IMR-90 (cell line): ENCODE data around the gene MUTYH. TPM values are rescaled to one million over a fixed set of nuclear protein-coding genes. Genes with fewer than 3 reads are reported as not detected.

Experiments
- ATAC-seq: fragments of 200-7000 bp; cut with Tn5 transposase; 2 replicates; pipeline ENCODE4 v1.9.1; 2020; ENCODE audit warnings: low read depth, mild to moderate bottlenecking, moderate library complexity
- BruUV-seq: library from RNA; stranded (reverse); fragments of 400-500 nt; replicated peaks from 2 replicates; lab custom pipeline; 2021; lab: Mats Ljungman, UMichigan
- CTCF ChIA-PET: fragments of 300-600 bp; formaldehyde crosslinking; extraction: SDS; loops from one replicate; lab custom pipeline; 2021; ENCODE audit warnings: antibody characterized with exemption; lab: Yijun Ruan, JAX
- POLR2A ChIA-PET: fragments of 300-600 bp; sonication (Branson Sonifier 250); formaldehyde crosslinking; loops from one replicate; lab custom pipeline; 2022; ENCODE audit warnings: antibody characterized with exemption; ENCODE audit not compliant: unreplicated experiment; lab: Charles Lee
- DNase-seq: peaks from one replicate; pipeline ENCODE4 v3.0.0; 2013
- H2AFZ ChIP-seq: replicated peaks from 2 replicates; pipeline ENCODE3; 2013; ENCODE audit warnings: low read length, mild to moderate bottlenecking; ENCODE audit not compliant: poor library complexity
- H2AK5ac ChIP-seq: 2 replicates; pipeline ENCODE4 v1.6.1; 2013; ENCODE audit warnings: low read depth, low read length, inconsistent platforms
- H2AK9ac ChIP-seq: replicated peaks from 2 replicates; pipeline ENCODE3; 2013; ENCODE audit warnings: mild to moderate bottlenecking, low read depth, low read length, moderate library complexity; ENCODE audit not compliant: poor library complexity
- H2BK120ac ChIP-seq: 2 replicates; pipeline ENCODE4 v1.6.1; 2013; ENCODE audit warnings: low read depth, low read length, inconsistent platforms
- H2BK15ac ChIP-seq: 3 replicates; pipeline ENCODE4 v1.6.1; 2013; ENCODE audit warnings: low read depth, low read length, inconsistent platforms
- H2BK20ac ChIP-seq: 2 replicates; pipeline ENCODE4 v1.6.1; 2013; ENCODE audit warnings: low read depth, mild to moderate bottlenecking, inconsistent platforms, low read length, moderate library complexity
- H2BK5ac ChIP-seq: 2 replicates; pipeline ENCODE4 v1.6.1; 2013; ENCODE audit warnings: mild to moderate bottlenecking, low read depth, low read length, inconsistent platforms; ENCODE audit not compliant: poor library complexity, severe bottlenecking
- H3K14ac ChIP-seq: replicated peaks from 2 replicates; pipeline ENCODE4 v1.6.1; 2013; ENCODE audit warnings: low read depth, low read length, inconsistent platforms
- H3K18ac ChIP-seq: 2 replicates; pipeline ENCODE4 v1.6.1; 2013; ENCODE audit warnings: low read depth, low read length, control low read depth
- H3K23ac ChIP-seq: 2 replicates; pipeline ENCODE4 v1.6.1; 2013; ENCODE audit warnings: low read depth, low read length, inconsistent platforms
- H3K27ac ChIP-seq: 2 replicates; pipeline ENCODE4 v1.5.1; 2013; ENCODE audit warnings: mild to moderate bottlenecking, control low read depth, low read length; ENCODE audit not compliant: insufficient read depth
- H3K27me3 ChIP-seq: 2 replicates; pipeline ENCODE4 v1.6.1; 2013; ENCODE audit warnings: low read length; ENCODE audit not compliant: control insufficient read depth, insufficient read depth
- H3K36me3 ChIP-seq: 2 replicates; pipeline ENCODE4 v1.6.1; 2013; ENCODE audit warnings: low read length, mixed read lengths; ENCODE audit not compliant: control insufficient read depth, insufficient read depth
- H3K4ac ChIP-seq: 2 replicates; pipeline ENCODE4 v1.6.1; 2013; ENCODE audit warnings: low read depth, low read length, inconsistent platforms
- H3K4me1 ChIP-seq: 2 replicates; pipeline ENCODE4 v1.6.1; 2013; ENCODE audit warnings: low read length, mixed read lengths; ENCODE audit not compliant: control insufficient read depth, insufficient read depth
- H3K4me2 ChIP-seq: 2 replicates; pipeline ENCODE4 v1.6.1; 2013; ENCODE audit warnings: low read depth, mild to moderate bottlenecking, control low read depth, low read length, moderate library complexity
- H3K4me3 ChIP-seq: 2 replicates; pipeline ENCODE4 v1.5.1; 2013; ENCODE audit warnings: low read depth, mild to moderate bottlenecking, control low read depth, low read length, moderate library complexity; ENCODE audit not compliant: insufficient read depth
- H3K56ac ChIP-seq: 2 replicates; pipeline ENCODE4 v1.6.1; 2013; ENCODE audit warnings: low read length, inconsistent platforms; ENCODE audit not compliant: insufficient read depth; ENCODE audit errors: extremely low read depth
- H3K79me1 ChIP-seq, 2 experiments: 2 replicates each; pipeline ENCODE4 v1.6.1; 2013; ENCODE audit warnings: low read length in 2 of 2, inconsistent platforms in 1 of 2, low read depth in 1 of 2
- H3K9ac ChIP-seq: 2 replicates; pipeline ENCODE4 v1.6.1; 2013; ENCODE audit warnings: low read depth, low read length, control low read depth
- H3K9me1 ChIP-seq: 2 replicates; pipeline ENCODE4 v1.6.1; 2013; ENCODE audit warnings: low read length, inconsistent platforms; ENCODE audit not compliant: insufficient read depth
- H3K9me3 ChIP-seq: 2 replicates; pipeline ENCODE4 v1.6.1; 2013; ENCODE audit warnings: low read length; ENCODE audit not compliant: control insufficient read depth, insufficient read depth
- H4K20me1 ChIP-seq: 2 replicates; pipeline ENCODE4 v1.6.1; 2013; ENCODE audit warnings: low read length, inconsistent platforms; ENCODE audit not compliant: insufficient read depth
- H4K5ac ChIP-seq: 2 replicates; pipeline ENCODE4 v1.6.1; 2013; ENCODE audit warnings: mild to moderate bottlenecking, low read depth, low read length, control low read depth
- H4K8ac ChIP-seq, 2 experiments: 2 replicates each; pipeline ENCODE4 v1.6.1; 2013; ENCODE audit warnings: low read depth in 2 of 2, low read length in 2 of 2, control low read depth in 1 of 2, inconsistent platforms in 1 of 2
- H4K91ac ChIP-seq: 2 replicates; pipeline ENCODE4 v1.6.1; 2013; ENCODE audit warnings: low read depth, low read length, inconsistent platforms; ENCODE audit not compliant: insufficient read depth
- BHLHE40 ChIP-seq: fragments of 150-350 bp; IDR thresholded peaks from 2 replicates; pipeline ENCODE4 v1.6.1; 2016; ENCODE audit warnings: mild to moderate bottlenecking, low read depth, low read length
- CHD1 ChIP-seq: IDR thresholded peaks from 2 replicates; pipeline ENCODE4 v1.6.1; 2012; ENCODE audit warnings: low read depth, low read length, improper control_type of control experiment
- MAFK ChIP-seq: IDR thresholded peaks from 2 replicates; pipeline ENCODE4 v1.6.1; 2012; ENCODE audit warnings: low read depth, low read length, improper control_type of control experiment
- MAZ ChIP-seq: IDR thresholded peaks from 2 replicates; pipeline ENCODE4 v1.6.1; 2012; ENCODE audit warnings: low read depth, mild to moderate bottlenecking, low read length, improper control_type of control experiment, moderate library complexity, borderline replicate concordance
- MXI1 ChIP-seq: IDR thresholded peaks from 2 replicates; pipeline ENCODE4 v1.6.1; 2012; ENCODE audit warnings: low read depth, mild to moderate bottlenecking, low read length, moderate library complexity, borderline replicate concordance
- POLR2A ChIP-seq: IDR thresholded peaks from 2 replicates; pipeline ENCODE4 v1.6.1; 2012; ENCODE audit warnings: mild to moderate bottlenecking, low read depth, low read length
- SMC3 ChIP-seq: fragments of 150-350 bp; IDR thresholded peaks from 2 replicates; pipeline ENCODE4 v1.6.1; 2016; ENCODE audit warnings: low read depth, mild to moderate bottlenecking, antibody characterized with exemption, low read length, moderate library complexity
- WGBS, 2 experiments: methylation state at CpG; one replicate each; pipeline versions ENCODE4 v1.1.5 to v1.1.7; 2013; ENCODE audit warnings: missing lambda C conversion rate in 2 of 2; ENCODE audit not compliant: insufficient read length in 1 of 2; ENCODE audit errors: extremely low coverage in 2 of 2; 5-methylcytosine and 5-hydroxymethylcytosine counted together
- dilution Hi-C: fragments of 300-500 bp; cut with HindIII; formaldehyde crosslinking; loops from one replicate; pipeline ENCODE4 v1.14.3; 2018; ENCODE audit warnings: low sequenced_read_pairs; ENCODE audit not compliant: unreplicated experiment
- in situ Hi-C: fragments of 300-500 bp; cut with MboI; formaldehyde crosslinking; loops from 3 replicates; pipeline ENCODE4 v1.14.3; 2019; ENCODE audit warnings: low sequenced_read_pairs, inconsistent platforms, mixed read lengths
- intact Hi-C: fragments of 100-400 bp; cut with micrococcal nuclease; formaldehyde crosslinking; loops from 2 replicates; pipeline ENCODE4 v1.10.0; 2022
- polyA plus RNA-seq, 3 experiments: library from polyadenylated mRNA; depleted of rRNA; stranded (reverse); fragments of >200 nt; gene quantifications; 2 replicates each; pipeline ENCODE4 v1.2.3, GENCODE V29; 2012; ENCODE audit warnings: low replicate concordance in 1 of 3
- total RNA-seq: library from RNA; depleted of rRNA; stranded (reverse); fragments of >200 nt; gene quantifications from 2 replicates; pipeline ENCODE4 v1.2.3, GENCODE V29; 2012

The MUTYH gene
- total and polyA plus RNA-seq, 2 of the 4 experiments (the other 2 are of a cell fraction), result 9.1 to 14.6 TPM

DNA sequence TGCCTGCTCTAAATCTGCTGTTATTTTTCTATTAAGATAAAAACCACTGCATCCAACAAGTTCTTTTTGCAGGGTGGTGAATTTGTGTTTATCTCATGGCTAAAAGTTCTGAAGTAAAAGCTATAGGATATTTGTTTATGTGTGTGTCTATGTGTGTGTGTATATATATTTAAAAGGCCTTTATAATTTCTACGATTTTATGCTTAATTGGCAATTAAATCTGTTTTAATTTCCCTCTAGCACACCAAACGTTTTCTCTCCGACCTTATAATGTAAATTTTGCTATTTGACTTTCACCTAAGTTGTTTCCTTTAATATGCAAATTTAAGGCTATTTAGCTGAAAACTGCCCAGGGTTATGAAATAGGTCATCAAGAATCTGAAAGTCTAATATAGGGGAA lies 33.3 kb downstream of the MUTYH start:
- no peaks in the 10 kb centered on the region for H3K9me1 ChIP-seq
- no peak overlapping the region for H2BK5ac ChIP-seq
- no peaks in the 10 kb centered on the region for H4K20me1 ChIP-seq
- H4K8ac ChIP-seq, result no peak overlapping the region
- H2AFZ ChIP-seq, result no peak overlapping the region
- no peak overlapping the region for H3K56ac ChIP-seq
- WGBS, 2 experiments, result no CpG with 5 or more reads among the region's 3 CpGs
- no peak overlapping the region for H3K4me2 ChIP-seq
- H2BK15ac ChIP-seq, result no peak overlapping the region
- TF ChIP-seq MXI1 (no peak), POLR2A (no peak), CHD1 (no peak), MAZ (no peak), MAFK (no peak), BHLHE40 (no peak), SMC3 (no peak)
- ChIA-PET POLR2A (no interaction called here), CTCF (no interaction called here)
- DNase-seq, result no peak
- H3K4me3 ChIP-seq, result no peak overlapping the region
- H3K9me3 ChIP-seq, result no peaks in the 10 kb centered on the region
- no peaks in the 10 kb centered on the region for H3K27me3 ChIP-seq
- H3K4ac ChIP-seq, result no peak overlapping the region
- BruUV-seq, result no TSS peak
- no peak overlapping the region for H4K5ac ChIP-seq
- no peak overlapping the region for H3K23ac ChIP-seq
- no peaks in the 10 kb centered on the region for H3K36me3 ChIP-seq
- H2BK120ac ChIP-seq, result no peak overlapping the region
- H2AK9ac ChIP-seq, result no peak overlapping the region
- dilution Hi-C loops, result no loop called here
- H3K14ac ChIP-seq, result no peak overlapping the region
- no peak overlapping the region for H2BK20ac ChIP-seq
- no peak overlapping the region for H4K91ac ChIP-seq
- peaks cover 4% of the 10 kb centered on the region; the same call in 1 of the 2 replicates for H3K4me1 ChIP-seq
- H3K18ac ChIP-seq, result no peak overlapping the region
- no peak overlapping the region for H3K27ac ChIP-seq
- H3K9ac ChIP-seq, result no peak overlapping the region
- H3K79me1 ChIP-seq, result peaks cover 0 to 11% of the 10 kb centered on the region in 2 experiments; a peak in 2 of 4 replicates
- intact Hi-C loops, result loop anchor here (10.0 kb wide), 1 partner anchor 502 kb away; the partner anchor contains the start of genes BTBD19, DYNLT4 and PLK3
- H2AK5ac ChIP-seq, result no peak overlapping the region
- in situ Hi-C loops, result loop anchor here (10.0 kb wide), 1 partner anchor 472 kb away; no protein-coding TSS in a partner anchor
- no peak for ATAC-seq
